Measurements from ENCODE around the gene TEKT3.

TEKT3 gene

GRCh38 chr17:15289285-15290183, 51.9 kb downstream of the TEKT3 start:
- no peak for TF ChIP-seq CTCF (IDR thresholded peaks at IDR 0.05; ENCODE audit: borderline replicate concordance, insufficient read depth, low read depth, low read length)

GRCh38 chr17:15288859-15289258, 52.5 kb downstream of the TEKT3 start:
- H3K4me3 ChIP-seq (ENCODE audit: low read depth, low read length) = no peak overlapping the region
- TF ChIP-seq CTCF (IDR thresholded peaks at IDR 0.05; ENCODE audit: borderline replicate concordance, insufficient read depth, low read depth, low read length) = no peak

More at GRCh38 chr17:15289285-15290183, 51.9 kb downstream of the TEKT3 start:
- H3K4me3 ChIP-seq (ENCODE audit: low read depth, low read length) = no peak overlapping the region

- no peak for TF ChIP-seq CTCF (IDR thresholded peaks at IDR 0.05; ENCODE audit: borderline replicate concordance, insufficient read depth, low read depth, low read length)
- H3K4me3 ChIP-seq (ENCODE audit: low read depth, low read length) = no peak overlapping the region
Observed at GRCh38 chr17:15287538-15288267, 53.7 kb downstream of the TEKT3 start.

GRCh38 chr17:15285466-15285865, 55.9 kb downstream of the TEKT3 start:
- no peak for TF ChIP-seq CTCF (IDR thresholded peaks at IDR 0.05; ENCODE audit: borderline replicate concordance, insufficient read depth, low read depth, low read length)
- H3K4me3 ChIP-seq (ENCODE audit: low read depth, low read length) = no peak overlapping the region

- no peak overlapping the region for H3K4me3 ChIP-seq (ENCODE audit: low read depth, low read length)
- TF ChIP-seq CTCF (IDR thresholded peaks at IDR 0.05; ENCODE audit: borderline replicate concordance, insufficient read depth, low read depth, low read length) = no peak
Observed at GRCh38 chr17:15284537-15284936, 56.9 kb downstream of the TEKT3 start.

GRCh38 chr17:15284107-15284506, 57.3 kb downstream of the TEKT3 start:
- no peak overlapping the region for H3K4me3 ChIP-seq (ENCODE audit: low read depth, low read length)
- no peak for TF ChIP-seq CTCF (IDR thresholded peaks at IDR 0.05; ENCODE audit: borderline replicate concordance, insufficient read depth, low read depth, low read length)
